Stimulated activated CD4-positive, alpha-beta T cell treated with anti-CD3 and anti-CD28 coated beads, Interleukin-12 subunit alpha, Interleukin-12 subunit beta, amount 100 ng/mL, for 24 hours (primary cell): ENCODE measurements around the gene PHKB.

Experiments used
- DNase-seq, 2 experiments: peaks; one replicate each; pipeline ENCODE4 v3.0.0-alpha.2; 2020; ENCODE audit warnings: low read depth in 2 of 2

Gene PHKB

GRCh38 chr16:47567321-47567720 is 106.2 kb downstream of the PHKB start:
- DNase-seq = no peak

- DNase-seq = no peak
Measured at GRCh38 chr16:47568351-47568750, 107.2 kb downstream of the PHKB start.

GRCh38 chr16:47571049-47571448 is 109.9 kb downstream of the PHKB start:
- no peak for DNase-seq

GRCh38 chr16:47571711-47572110 is 110.6 kb downstream of the PHKB start:
- DNase-seq = no peak

- peak; percentile 17 to 18 for DNase-seq
Measured at GRCh38 chr16:47574091-47575054, 113.2 kb downstream of the PHKB start.

GRCh38 chr16:47577029-47577428 is 115.9 kb downstream of the PHKB start:
- DNase-seq = no peak

GRCh38 chr16:47578033-47578432 is 116.9 kb downstream of the PHKB start:
- DNase-seq = no peak

- DNase-seq = no peak
Measured at GRCh38 chr16:47578573-47578972, 117.4 kb downstream of the PHKB start.

- no peak for DNase-seq
Measured at GRCh38 chr16:47581114-47581513, 120.0 kb downstream of the PHKB start.

GRCh38 chr16:47584464-47585225 is 123.5 kb downstream of the PHKB start:
- no peak for DNase-seq

- no peak for DNase-seq
Measured at GRCh38 chr16:47586121-47586520, 125.0 kb downstream of the PHKB start.

GRCh38 chr16:47590472-47590871 is 129.3 kb downstream of the PHKB start:
- no peak for DNase-seq

- no peak for DNase-seq
Measured at GRCh38 chr16:47592232-47592631, 131.1 kb downstream of the PHKB start.

GRCh38 chr16:47599512-47599911 is 138.4 kb downstream of the PHKB start:
- DNase-seq = no peak

GRCh38 chr16:47600376-47600775 is 139.2 kb downstream of the PHKB start:
- DNase-seq = no peak

GRCh38 chr16:47604306-47604705 is 143.2 kb downstream of the PHKB start:
- DNase-seq = no peak

- DNase-seq = no peak
Measured at GRCh38 chr16:47611042-47611441, 149.9 kb downstream of the PHKB start.

- DNase-seq = no peak
Measured at GRCh38 chr16:47611848-47612493, 150.8 kb downstream of the PHKB start.

GRCh38 chr16:47612711-47613110 is 151.6 kb downstream of the PHKB start:
- DNase-seq = no peak

- no peak for DNase-seq
Measured at GRCh38 chr16:47613251-47613650, 152.1 kb downstream of the PHKB start.

- DNase-seq = no peak
Measured at GRCh38 chr16:47617732-47618131, 156.6 kb downstream of the PHKB start.

- DNase-seq = no peak
Measured at GRCh38 chr16:47622451-47623176, 161.5 kb downstream of the PHKB start.
